DND-41 (cell line): ENCODE measurements around the gene RHOT2.

Experiments
- EZH2 ChIP-seq: IDR thresholded peaks from 3 replicates; pipeline ENCODE4 v1.6.1; 2012; ENCODE audit warnings: borderline replicate concordance, low read depth, mild to moderate bottlenecking, moderate library complexity, low read length, inconsistent platforms; ENCODE audit not compliant: severe bottlenecking
- TF ChIP-seq, protein P1 (sequence below): IDR thresholded peaks from 2 replicates; pipeline ENCODE4 v1.5.1; 2012; ENCODE audit warnings: borderline replicate concordance, low read length, moderate library complexity, mild to moderate bottlenecking; ENCODE audit not compliant: poor library complexity, severe bottlenecking; ENCODE audit errors: extremely low read depth

DNA sequence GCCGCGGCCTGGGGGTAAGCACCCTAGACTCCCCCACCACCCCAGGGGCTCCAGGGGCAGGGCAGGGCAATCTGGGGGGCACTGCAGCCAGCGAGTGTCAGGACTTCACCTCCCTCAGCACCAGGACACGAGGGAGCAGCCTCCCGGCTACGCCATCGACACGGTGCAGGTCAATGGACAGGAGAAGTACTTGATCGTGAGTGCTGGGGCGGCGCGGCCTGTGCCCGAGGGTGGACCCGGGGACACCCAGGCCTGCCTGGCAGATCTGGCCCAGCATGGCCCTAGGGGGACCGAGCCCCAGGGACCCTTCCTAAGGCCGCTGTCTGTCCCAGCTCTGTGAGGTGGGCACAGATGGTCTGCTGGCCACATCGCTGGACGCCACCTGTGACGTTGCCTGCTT, 4.4 kb downstream of the RHOT2 start:
- TF ChIP-seq, protein P1, sequence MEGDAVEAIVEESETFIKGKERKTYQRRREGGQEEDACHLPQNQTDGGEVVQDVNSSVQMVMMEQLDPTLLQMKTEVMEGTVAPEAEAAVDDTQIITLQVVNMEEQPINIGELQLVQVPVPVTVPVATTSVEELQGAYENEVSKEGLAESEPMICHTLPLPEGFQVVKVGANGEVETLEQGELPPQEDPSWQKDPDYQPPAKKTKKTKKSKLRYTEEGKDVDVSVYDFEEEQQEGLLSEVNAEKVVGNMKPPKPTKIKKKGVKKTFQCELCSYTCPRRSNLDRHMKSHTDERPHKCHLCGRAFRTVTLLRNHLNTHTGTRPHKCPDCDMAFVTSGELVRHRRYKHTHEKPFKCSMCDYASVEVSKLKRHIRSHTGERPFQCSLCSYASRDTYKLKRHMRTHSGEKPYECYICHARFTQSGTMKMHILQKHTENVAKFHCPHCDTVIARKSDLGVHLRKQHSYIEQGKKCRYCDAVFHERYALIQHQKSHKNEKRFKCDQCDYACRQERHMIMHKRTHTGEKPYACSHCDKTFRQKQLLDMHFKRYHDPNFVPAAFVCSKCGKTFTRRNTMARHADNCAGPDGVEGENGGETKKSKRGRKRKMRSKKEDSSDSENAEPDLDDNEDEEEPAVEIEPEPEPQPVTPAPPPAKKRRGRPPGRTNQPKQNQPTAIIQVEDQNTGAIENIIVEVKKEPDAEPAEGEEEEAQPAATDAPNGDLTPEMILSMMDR: no peak
- TF ChIP-seq EZH2: no peak
